ENCODE data around the gene FBXW10.
A peak's percentile ranks its signal among the peaks of the same experiment; 100 is the strongest.
"Not testable (repeated sequence)": the region's sequence is repeated elsewhere in the genome, so short reads cannot be mapped to it uniquely, and the experiment has no call there.

FBXW10 gene

GRCh38 chr17:18743699-18744421 is at the start of gene FBXW10:
TSS of gene FBXW10 (plus strand) at chr17:18744054. CDS start at chr17:18744245, 191 bp downstream.
- DNase-seq = not testable (repeated sequence)

- not testable (repeated sequence) for DNase-seq
Observed at GRCh38 chr17:18695143-18695542, 48.7 kb upstream of the FBXW10 start.

GRCh38 chr17:18698473-18699103 is 45.3 kb upstream of the FBXW10 start:
- not testable (repeated sequence) for DNase-seq

GRCh38 chr17:18705955-18706354 is 37.9 kb upstream of the FBXW10 start:
- not testable (repeated sequence) for DNase-seq

GRCh38 chr17:18708215-18708614 is 35.6 kb upstream of the FBXW10 start:
- not testable (repeated sequence) for DNase-seq

GRCh38 chr17:18712354-18712999 is 31.4 kb upstream of the FBXW10 start:
- peak; percentile 40 for DNase-seq

GRCh38 chr17:18718643-18719427 is 25.0 kb upstream of the FBXW10 start:
- not testable (repeated sequence) for DNase-seq

- not testable (repeated sequence) for DNase-seq
Observed at GRCh38 chr17:18719428-18720110, 24.3 kb upstream of the FBXW10 start.

- not testable (repeated sequence) for DNase-seq
Observed at GRCh38 chr17:18721775-18722547, 21.9 kb upstream of the FBXW10 start.

- DNase-seq = not testable (repeated sequence)
Observed at GRCh38 chr17:18722612-18723011, 21.2 kb upstream of the FBXW10 start.

GRCh38 chr17:18723509-18723908 is 20.3 kb upstream of the FBXW10 start:
- not testable (repeated sequence) for DNase-seq

- DNase-seq = not testable (repeated sequence)
Observed at GRCh38 chr17:18732438-18732837, 11.4 kb upstream of the FBXW10 start.

GRCh38 chr17:18733350-18733749 is 10.5 kb upstream of the FBXW10 start:
- DNase-seq = not testable (repeated sequence)

GRCh38 chr17:18739616-18740391 is 4.0 kb upstream of the FBXW10 start:
- DNase-seq = not testable (repeated sequence)

- not testable (repeated sequence) for DNase-seq
Observed at GRCh38 chr17:18741228-18741627, 2.6 kb upstream of the FBXW10 start.

GRCh38 chr17:18744726-18745125 is 872 bp downstream of the FBXW10 start:
- not testable (repeated sequence) for DNase-seq

- DNase-seq = not testable (repeated sequence)
Observed at GRCh38 chr17:18746551-18746950, 2.7 kb downstream of the FBXW10 start.

GRCh38 chr17:18747501-18747900 is 3.6 kb downstream of the FBXW10 start:
- not testable (repeated sequence) for DNase-seq

- not testable (repeated sequence) for DNase-seq
Observed at GRCh38 chr17:18750242-18750641, 6.4 kb downstream of the FBXW10 start.

GRCh38 chr17:18753829-18754409 is 10.1 kb downstream of the FBXW10 start:
- not testable (repeated sequence) for DNase-seq
